HK-2 (cell line): Measurements from ENCODE around the gene IL24.

Experiments
- DNase-seq: peaks from one replicate; pipeline ENCODE4 v3.0.0-alpha.2; 2018; ENCODE audit not compliant: unreplicated experiment

The IL24 gene

GRCh38 chr1:206953126-206953525 is 55.9 kb downstream of the IL24 start:
- DNase-seq: no peak

- DNase-seq: no peak
These were observed 56.4 kb downstream of the IL24 start for GRCh38 chr1:206953626-206954025.
